LoVo (cell line): ENCODE data around the gene CNPPD1.

Experiments used
- DNase-seq: peaks from one replicate; pipeline ENCODE4 v3.0.0-alpha.2; 2016; ENCODE audit warnings: low spot score

Gene CNPPD1

DNA sequence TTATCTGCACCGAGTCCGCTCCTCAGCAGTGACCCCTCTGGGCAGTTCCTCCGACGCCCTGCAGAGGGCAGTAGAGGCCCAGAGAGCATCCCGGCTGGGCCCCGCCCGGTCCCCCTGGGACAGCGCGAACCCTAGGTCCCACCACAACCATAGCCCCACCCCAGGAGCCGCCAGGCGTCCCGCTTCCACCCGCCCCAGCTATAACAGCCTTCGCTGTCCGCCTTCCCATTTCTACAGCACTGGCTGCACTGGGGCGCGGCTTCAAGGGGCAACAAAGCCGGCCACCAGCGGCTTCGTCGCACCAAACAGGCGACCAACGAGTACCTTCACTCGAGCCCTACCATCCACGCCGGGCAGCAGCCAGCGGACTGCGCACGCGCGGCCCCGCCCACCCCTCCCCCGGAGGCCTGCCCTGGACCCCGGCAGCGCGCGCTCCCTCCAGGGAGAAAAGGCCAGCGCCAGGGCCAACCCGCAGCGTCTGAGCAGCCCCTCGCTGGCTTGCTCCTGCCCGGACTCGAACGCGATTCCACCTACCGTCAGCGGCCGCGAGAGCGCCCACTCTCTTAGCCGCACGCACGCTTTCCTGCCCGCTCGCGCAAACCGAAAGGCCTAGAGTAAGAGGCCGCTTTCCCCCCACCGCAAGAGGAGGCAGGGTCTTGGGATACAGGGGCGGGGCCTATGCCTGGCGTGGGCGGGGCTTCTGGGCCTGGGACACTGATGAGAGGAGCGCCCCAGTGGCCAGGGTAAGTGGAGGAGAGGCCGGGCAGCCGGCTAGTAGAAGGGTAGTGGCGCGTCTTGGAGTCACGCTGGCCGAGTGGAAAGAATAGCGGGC is 16.3 kb downstream of the CNPPD1 start, which contains the start of gene NHEJ1:
Gene NHEJ1, minus strand, starts transcription at position 630 of the 832 bp plus-strand sequence. CDS start 2,453 bp downstream, outside the sequence.
- peak; percentile 94 for DNase-seq

DNA sequence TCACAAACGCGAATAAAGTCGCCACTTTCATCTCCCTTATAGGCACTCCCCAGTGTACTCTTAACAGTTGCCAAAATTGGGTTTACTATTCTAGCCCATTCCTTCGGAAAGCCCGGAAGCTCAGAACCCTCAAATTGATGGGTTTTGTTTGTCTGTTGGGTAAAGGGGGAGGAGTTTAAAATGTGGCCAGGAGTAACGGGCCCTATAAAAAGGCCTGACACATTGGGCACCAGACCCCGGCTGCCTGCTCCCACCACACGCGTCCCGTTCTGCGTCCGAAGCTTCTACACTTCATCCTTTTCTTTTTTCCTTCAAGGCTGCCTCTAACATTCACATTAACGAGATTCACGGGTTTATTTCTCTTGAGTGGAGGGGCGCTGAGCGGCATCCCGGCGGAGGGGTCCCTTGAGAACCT is 16.9 kb downstream of the CNPPD1 start:
- DNase-seq = no peak

DNA sequence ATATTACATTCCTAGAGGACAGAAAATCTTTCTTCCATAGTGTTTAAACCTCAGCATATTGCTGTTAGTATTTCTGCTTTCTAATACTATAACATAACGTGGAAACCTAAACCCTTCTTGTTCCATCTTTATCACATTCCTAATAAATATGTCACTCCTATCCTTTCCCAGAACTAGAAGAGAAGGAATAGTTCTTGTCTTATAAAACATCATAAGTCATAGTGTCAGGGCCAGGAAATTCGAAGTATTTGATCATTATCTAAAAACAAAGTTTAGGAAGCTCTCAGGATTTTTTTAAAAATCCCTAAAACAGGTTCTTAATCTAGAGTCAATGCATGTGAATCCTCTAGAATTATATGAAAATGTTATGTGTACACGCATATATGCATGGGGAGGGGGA is 18.1 kb downstream of the CNPPD1 start:
- no peak for DNase-seq

DNA sequence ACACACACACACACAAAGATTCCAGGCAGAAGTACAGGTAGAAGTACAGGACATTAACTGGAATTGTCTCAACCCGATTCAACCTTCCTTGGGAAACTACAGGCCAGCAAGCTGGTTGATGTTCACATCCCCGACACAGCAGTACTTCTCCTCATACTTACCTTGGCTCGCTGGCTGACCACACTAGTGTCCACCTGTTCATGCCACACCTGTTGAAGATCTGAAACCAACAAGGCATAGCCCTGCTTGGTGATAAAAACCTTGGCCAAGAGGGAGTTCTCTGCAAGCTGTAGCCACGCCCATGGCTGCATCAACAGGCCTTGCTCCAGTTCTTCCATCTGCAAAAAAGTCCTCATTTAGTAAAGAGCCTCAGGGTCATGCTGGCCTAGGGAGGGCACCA is 18.7 kb downstream of the CNPPD1 start:
- DNase-seq = no peak

DNA sequence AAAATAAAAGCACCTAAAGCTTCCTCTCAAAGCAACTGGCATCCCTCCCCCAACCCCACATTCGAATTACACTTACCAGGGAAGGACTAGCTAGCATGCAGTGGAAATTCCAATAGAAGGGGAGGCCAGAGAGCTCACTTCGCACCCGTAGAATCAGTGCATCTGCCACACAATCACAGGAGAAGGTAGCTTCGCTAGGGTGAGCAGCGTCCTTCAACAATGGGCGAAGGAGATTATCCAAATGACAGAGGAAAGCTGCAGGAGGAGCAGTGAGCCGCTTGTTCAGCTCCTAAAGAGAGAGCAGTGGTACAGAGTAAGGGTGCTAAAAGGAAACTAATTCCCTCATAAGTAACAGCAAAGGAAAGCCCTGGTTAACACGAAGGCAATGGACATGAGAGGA is 19.3 kb downstream of the CNPPD1 start:
- no peak for DNase-seq

DNA sequence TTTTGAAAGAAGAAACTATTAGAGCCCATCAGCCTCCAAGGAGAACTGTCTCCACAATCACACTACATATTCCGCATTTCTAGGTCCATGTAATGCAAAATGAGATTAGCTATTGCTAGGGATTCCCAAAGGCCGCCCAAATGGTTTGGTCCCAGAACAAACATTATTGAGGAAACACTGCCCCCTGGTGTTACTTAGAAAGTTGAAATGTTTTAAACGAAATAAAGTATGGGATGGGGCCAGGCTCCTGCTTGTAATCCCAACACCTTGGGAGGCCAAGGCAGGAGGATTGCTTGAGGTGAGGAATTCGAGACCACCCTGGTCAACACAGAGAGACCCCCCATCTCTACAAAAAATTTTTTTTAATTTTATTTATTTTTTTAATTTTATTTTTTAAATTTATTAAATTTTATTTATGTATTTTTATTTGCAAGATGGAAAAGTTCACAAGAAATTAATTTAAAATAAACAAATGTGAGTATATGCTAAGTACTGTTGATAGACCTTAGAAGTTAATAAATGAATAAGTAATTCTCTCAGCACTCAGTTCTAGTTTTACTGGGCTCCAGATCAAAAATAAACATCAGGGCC is 21.6 kb downstream of the CNPPD1 start:
- peak; percentile 78 for DNase-seq

DNA sequence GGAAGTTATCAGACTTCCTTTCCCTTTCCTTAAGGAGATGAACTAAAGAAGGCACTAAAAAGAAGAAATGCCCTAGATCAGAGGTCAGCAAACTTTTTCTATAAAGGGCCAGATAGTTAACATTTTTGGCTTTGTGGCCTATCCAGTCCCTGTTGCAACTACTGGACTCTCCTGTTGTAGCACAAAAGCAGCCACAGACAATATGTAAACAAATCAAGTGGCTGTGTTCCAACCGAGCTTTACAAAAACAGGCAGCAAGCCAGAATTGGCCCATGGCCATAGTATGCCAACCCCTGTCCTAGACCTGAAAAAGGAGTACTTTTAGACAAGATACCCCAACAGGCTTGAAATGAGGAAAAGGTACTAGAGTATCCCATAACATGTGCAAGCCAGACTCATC is 27.1 kb downstream of the CNPPD1 start:
- DNase-seq = no peak

DNA sequence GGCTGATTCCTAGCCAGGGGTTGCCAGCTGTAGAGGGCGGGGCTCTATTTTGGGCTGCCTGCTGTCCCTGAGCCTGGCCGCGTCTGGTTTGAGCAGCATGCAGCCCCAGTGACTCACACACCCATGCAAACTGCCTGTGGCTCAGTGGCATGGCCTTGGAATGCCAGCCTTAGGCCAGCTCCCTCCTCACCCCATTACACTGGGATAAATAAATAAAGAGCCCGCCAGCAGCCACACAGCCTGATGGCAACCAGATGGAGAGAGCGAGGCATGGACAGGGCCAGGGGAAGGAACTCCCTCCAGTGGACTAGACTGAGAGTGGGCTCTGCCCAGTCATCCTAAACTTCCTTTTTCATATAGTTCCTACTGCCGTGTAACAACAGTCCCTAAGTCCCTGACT is 34.4 kb downstream of the CNPPD1 start:
- no peak for DNase-seq

DNA sequence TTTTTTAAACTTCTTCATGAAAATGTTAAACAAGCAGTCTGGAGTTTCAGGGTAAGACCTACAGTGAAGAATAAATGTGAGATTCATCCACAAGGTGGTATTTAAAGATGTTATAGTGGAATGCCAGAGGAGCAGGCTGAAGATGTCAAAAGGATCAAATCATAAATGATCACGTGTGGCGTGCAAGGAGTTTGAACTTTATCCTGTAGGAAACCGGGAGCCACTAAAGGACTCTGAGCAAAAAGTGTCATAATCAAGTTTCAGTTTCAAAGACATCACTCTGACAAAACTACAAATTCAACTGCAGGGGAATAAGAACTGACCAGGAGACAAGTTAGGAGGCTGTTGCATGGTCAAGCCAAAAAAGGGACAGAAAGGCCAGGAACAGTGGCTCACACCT is 36.0 kb downstream of the CNPPD1 start:
- DNase-seq = no peak

DNA sequence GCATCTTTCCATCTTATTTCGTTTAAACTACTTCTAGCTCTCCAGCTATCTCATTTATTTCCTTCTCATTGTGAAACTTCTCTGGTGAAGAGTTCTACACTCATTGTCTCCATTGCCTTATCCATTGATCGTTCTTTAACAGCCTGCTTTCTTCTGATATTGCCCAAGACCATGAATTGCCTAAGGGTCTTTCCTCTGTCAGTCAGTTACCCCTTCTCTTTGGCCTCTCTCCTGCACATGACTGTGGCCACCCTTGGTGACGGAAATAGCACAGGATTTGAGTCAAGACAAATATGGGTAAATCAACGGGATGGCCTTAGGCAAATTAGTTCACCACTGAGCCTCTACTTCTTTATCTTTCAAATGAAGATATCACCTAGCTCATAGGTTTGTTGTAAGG is 42.7 kb downstream of the CNPPD1 start:
- DNase-seq = no peak

DNA sequence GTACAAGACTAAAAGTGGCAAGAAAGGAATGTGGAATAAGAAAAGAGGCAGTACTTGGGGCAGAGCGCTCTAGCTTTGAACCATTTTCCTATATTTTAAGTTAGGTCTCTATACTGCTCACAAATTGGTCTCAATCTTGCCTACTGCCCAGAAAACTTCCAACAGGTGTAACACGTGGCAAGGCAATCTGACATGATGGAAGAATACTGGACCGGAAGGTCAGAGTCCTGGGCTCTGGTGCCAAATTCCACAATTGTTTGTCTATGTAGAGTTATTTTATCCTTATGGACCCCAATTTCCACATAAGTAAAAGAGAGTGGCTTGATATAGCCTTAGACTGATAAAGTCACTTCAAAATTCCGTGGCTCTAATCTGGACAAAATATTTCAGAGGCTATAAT is 45.0 kb downstream of the CNPPD1 start:
- no peak for DNase-seq

DNA sequence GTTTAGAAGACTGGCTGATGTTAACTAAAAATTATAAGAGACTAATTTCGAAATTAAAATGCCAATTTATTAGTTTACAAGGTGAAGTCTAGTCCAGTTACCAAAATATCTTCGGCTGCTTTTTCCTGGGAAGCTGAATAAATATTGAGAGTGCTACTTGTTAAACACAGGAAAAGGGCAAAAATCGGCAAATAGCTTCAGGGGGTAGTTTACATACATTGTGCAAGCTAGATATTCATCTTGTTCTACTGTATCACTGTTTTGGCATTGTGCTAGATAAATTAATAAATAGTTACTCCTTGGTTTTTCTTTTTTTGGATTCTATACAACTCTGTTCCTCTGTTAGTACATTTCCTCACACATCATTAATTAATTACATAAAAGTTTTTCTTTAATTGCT is 45.4 kb downstream of the CNPPD1 start:
- DNase-seq = no peak

DNA sequence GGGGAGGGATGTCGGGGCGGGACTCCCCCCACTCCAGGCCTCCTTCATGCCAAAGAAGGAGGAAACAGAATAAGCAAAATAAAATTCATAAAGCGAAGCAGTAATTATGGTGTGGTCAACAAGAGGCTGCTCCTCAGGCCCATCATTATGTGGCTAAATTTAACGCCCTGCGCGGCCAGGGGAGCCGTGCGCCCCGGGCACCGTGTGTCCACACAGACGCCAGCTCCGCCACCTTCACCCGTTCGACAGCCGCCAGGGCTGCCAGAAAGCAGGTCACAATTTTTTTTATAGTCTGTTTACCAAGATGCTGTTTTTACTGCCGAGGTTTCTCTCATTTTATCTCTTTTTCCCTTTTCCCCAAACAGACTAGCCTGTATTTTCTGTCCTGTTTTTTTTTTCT is 47.1 kb downstream of the CNPPD1 start:
- DNase-seq = no peak

DNA sequence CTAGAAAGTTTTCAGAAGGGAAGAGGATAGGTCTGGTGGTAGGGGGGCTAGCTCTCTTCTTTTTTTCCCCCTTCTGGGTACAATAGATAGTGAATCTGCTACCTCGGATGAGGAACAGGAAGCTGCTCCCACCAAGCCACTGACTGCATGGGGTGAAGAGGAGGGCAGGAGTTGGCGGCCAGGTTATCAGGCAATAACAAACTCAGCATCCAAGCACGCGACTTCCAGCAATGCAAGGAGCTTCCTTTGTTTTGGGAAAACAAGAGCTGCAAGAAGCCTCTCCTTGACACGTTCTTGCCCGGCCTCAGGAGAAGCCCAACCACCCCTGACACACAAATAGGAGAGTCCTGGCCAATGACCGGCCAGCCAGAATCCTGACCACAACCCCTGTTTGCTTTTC is 48.3 kb downstream of the CNPPD1 start:
- DNase-seq = no peak

DNA sequence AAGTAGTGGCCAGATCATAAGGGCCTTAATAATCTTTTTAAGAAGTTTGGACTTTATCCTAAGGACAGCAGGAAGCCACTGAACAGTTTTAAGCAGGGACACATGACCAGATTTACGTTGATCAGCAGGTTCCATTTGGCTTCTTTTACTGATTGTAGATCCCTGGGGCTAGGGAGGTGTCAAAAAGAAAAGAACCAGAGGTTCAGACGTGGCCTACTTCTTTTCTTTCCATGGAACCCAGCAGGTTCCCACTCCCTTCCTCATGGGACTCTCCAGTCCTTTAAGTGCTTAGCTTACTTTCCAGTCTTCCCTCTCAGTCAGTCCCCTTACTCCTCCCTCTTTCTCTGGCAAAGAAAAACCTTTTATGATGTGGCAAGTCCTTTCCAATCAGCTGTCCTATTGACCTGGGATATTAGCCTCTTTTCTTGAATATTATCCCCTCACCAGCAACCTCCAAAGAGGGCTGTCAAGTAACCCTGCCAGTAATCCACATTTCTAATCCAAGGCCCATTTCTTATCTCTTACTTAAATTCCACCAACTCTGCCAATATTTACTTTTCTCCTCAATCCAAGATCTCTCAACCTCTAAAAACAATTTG is 49.6 kb downstream of the CNPPD1 start:
- DNase-seq = no peak

DNA sequence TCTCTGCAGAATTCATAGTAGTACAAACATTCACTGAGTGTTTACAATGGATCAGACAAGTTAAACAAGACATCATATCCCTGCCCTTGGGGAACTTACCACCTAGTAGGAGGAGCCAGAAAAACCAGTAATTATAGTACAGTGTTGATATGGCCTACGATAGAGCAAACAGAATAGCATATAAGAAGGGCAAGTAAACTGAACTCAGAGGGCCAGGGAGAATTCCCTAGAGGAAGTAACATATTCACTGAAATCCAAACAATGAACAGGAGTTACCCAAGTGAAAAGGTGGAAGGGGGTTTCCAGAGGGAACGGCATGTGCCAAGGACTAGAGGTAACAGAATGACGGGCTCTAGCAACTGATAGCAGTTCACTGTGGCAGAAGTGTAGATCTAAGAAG is 50.2 kb downstream of the CNPPD1 start:
- no peak for DNase-seq

DNA sequence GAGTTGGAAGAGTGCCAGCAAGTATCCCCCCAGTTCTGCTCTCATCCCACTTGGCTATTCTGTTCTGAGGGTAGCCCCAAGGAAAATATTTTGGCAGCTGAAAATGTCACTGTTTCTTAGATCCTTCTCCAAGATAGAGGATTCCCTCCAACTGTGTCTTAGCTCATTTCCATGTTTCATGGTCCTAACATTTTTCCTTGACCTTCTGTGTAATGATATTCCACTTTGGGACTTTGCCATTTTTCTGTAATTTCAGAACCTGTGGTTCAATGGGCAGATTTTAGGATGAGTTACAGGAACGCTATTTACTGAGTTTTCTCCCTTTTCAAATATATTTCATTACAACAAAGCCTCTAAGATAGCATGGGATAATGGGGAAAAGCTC is 50.8 kb downstream of the CNPPD1 start:
- no peak for DNase-seq

DNA sequence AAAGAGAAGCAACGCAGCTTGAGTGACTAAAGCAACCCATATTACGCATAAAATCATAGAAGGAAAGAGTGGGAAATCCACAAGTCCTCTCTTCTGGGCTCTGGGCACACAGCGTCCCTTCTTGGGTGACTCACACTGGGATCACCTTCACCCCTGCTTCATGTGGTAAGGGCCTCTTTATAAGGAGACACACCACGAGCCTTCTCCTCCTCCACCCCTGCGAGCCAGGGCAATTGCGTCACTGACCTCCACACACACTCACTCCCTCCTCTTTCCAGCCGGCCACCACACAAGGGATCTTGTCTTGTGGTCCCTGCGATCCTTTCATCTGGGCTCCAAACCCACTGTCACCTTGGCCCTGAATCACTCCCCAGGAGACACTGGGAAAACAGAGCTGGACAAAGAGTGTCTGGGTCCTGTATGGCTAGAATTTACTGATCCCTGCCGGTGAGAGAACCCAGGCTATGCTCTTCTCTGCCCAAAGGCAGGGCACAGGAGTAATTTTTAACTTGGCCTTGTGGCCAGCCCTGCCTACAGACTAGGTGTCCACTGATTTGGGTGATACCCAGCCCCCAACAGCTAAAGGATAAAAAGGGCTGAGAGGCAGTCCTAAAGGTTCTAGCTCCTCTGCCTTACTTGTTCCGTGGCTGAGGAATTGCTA is 51.4 kb downstream of the CNPPD1 start:
- peak; percentile 68 for DNase-seq

DNA sequence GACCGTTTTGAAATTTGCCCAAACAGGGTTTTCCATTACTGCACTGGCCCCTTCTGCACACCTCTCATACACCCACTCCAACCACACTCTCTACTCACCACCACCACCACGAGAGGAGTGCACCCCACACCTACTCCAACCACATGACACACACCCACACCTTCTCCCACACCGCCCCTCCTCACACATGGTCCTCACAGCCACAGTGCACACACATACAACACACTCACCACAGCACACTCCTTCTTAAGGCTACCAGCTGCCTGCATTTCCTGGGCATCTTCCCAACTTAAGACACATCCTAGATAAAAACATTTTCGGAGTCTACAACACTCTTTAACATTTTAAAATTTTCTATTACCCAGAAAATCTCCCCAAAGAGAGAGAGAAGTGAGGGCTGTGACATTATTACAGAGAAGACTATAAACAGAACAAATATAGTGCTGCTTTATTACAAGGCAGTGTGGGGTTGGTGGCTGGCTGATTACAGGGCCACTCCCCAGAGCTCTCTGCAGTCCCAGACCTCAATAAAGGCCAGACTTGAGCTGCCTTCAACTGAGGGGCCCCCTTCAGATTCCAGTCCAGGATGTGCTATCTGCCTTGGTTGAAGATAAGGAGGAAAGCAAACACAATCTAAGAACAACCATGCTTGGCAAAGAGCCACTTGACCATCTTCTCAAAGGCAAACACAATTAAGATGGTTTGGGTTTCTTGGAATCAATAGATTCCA is 52.2 kb downstream of the CNPPD1 start:
- DNase-seq = peak; percentile 29

DNA sequence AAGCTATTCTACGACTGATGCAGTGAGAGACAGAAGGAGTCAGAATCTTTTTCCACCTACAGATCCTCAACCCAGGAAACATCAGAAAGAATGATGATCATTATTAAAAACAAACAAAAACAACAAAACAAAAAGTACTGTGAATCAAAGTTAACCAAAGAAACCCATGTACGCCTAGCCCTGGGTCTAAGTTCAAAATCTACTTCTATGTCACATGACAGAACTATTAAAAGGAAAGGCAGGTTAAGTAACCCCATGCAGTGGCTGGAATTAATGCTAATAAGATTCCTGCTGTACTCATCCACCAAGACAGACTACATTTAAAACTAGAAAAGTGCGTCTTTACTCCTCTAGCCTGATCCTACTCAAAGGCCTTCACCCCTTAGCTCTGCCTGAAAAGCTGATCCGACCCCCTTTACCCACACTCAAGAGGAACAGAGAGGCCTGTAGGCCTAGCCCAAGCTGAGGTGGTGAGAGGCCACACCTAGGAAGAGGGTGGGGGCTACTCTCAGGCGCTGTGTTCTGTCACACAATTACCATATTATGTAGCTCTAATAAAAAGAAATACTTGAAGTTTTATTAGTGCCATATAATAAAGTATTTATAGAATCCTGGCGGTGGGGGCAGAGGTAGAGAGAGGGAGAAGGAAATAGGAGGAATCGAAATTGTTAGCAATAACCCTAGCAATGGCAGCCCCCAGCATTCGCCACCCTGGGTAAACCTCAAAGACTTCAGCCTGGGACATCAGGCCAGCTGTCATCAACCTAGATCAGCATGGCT is 53.2 kb downstream of the CNPPD1 start:
- DNase-seq = peak; percentile 39
